GM19239 (cell line): Measurements from ENCODE around the gene SPDYE2.
"Not testable (repeated sequence)": the region's sequence is repeated elsewhere in the genome, so short reads cannot be mapped to it uniquely, and the experiment has no call there.

Experiments used
- DNase-seq: peaks from one replicate; pipeline ENCODE4 v3.0.0; 2011; ENCODE audit warnings: low spot score; ENCODE audit not compliant: insufficient read length
- FAIRE-seq: peaks from 2 replicates; lab custom pipeline; 2011; peaks lifted over from hg19 to GRCh38; lab: Jason Lieb, UNC

Gene SPDYE2

GRCh38 chr7:102532127-102532526 is 18.9 kb upstream of the SPDYE2 start:
- not testable (repeated sequence) for FAIRE-seq, DNase-seq

GRCh38 chr7:102535062-102535615 is 15.9 kb upstream of the SPDYE2 start:
- not testable (repeated sequence) for DNase-seq, FAIRE-seq

- DNase-seq, FAIRE-seq: not testable (repeated sequence)
These were observed 10.4 kb upstream of the SPDYE2 start for GRCh38 chr7:102540604-102541003.

GRCh38 chr7:102542083-102542482 is 8.9 kb upstream of the SPDYE2 start:
- not testable (repeated sequence) for FAIRE-seq, DNase-seq

- FAIRE-seq, DNase-seq: not testable (repeated sequence)
These were observed 8.3 kb upstream of the SPDYE2 start for GRCh38 chr7:102542771-102543170.

GRCh38 chr7:102543596-102543995 is 7.4 kb upstream of the SPDYE2 start, which contains the start of gene UPK3BL2:
TSS of gene UPK3BL2 (minus strand) at chr7:102543696. CDS start at chr7:102543636, 60 bp downstream.
- not testable (repeated sequence) for FAIRE-seq

GRCh38 chr7:102544372-102544771 is 6.7 kb upstream of the SPDYE2 start:
- FAIRE-seq, DNase-seq: not testable (repeated sequence)

More at GRCh38 chr7:102543596-102543995, 7.4 kb upstream of the SPDYE2 start, which contains the start of gene UPK3BL2:
- not testable (repeated sequence) for DNase-seq

GRCh38 chr7:102545288-102545687 is 5.7 kb upstream of the SPDYE2 start:
- not testable (repeated sequence) for FAIRE-seq, DNase-seq

- FAIRE-seq, DNase-seq: not testable (repeated sequence)
These were observed 4.7 kb upstream of the SPDYE2 start for GRCh38 chr7:102546353-102546752.

- not testable (repeated sequence) for FAIRE-seq, DNase-seq
These were observed 17.6 kb downstream of the SPDYE2 start for GRCh38 chr7:102568620-102569019.

GRCh38 chr7:102572261-102573239 is 21.5 kb downstream of the SPDYE2 start, which contains the start of gene POLR2J3:
TSS of gene POLR2J3 (minus strand) at chr7:102572583. CDS start at chr7:102572521, 62 bp downstream.
- peak; percentile 66 for FAIRE-seq
- DNase-seq: not testable (repeated sequence)

- not testable (repeated sequence) for DNase-seq, FAIRE-seq
These were observed 23.6 kb downstream of the SPDYE2 start for GRCh38 chr7:102574607-102575006.

- FAIRE-seq, DNase-seq: not testable (repeated sequence)
These were observed 25.3 kb downstream of the SPDYE2 start for GRCh38 chr7:102576363-102576762.

- not testable (repeated sequence) for FAIRE-seq, DNase-seq
These were observed 26.6 kb downstream of the SPDYE2 start for GRCh38 chr7:102577315-102578240.

GRCh38 chr7:102578486-102578885 is 27.5 kb downstream of the SPDYE2 start:
- DNase-seq, FAIRE-seq: not testable (repeated sequence)

GRCh38 chr7:102581722-102582121 is 30.7 kb downstream of the SPDYE2 start:
- not testable (repeated sequence) for FAIRE-seq

GRCh38 chr7:102583495-102583894 is 32.5 kb downstream of the SPDYE2 start:
- FAIRE-seq, DNase-seq: not testable (repeated sequence)

More at GRCh38 chr7:102581722-102582121, 30.7 kb downstream of the SPDYE2 start:
- not testable (repeated sequence) for DNase-seq

- FAIRE-seq, DNase-seq: not testable (repeated sequence)
These were observed 38.8 kb downstream of the SPDYE2 start for GRCh38 chr7:102589857-102590256.

- not testable (repeated sequence) for DNase-seq, FAIRE-seq
These were observed 41.5 kb downstream of the SPDYE2 start for GRCh38 chr7:102592477-102593019.
